CD4-positive, alpha-beta T cell (primary cell): ENCODE measurements around the gene SH3BGRL2. TPM values are rescaled to one million over a fixed set of nuclear protein-coding genes. Genes with fewer than 3 reads are reported as not detected.

Source experiments
- ATAC-seq: fragments of 200-7000 bp; cut with Tn5 transposase; one replicate; pipeline ENCODE4 v1.10.0; 2022; ENCODE audit warnings: mild to moderate bottlenecking; ENCODE audit not compliant: poor library complexity
- CTCF ChIA-PET: fragments of 350-600 bp; sonication (Branson Sonifier 250); formaldehyde crosslinking; loops from one replicate; lab custom pipeline; 2021; ENCODE audit warnings: antibody characterized with exemption, inconsistent platforms; lab: Charles Lee
- POLR2A ChIA-PET: fragments of 350-600 bp; sonication (Branson Sonifier 250); formaldehyde crosslinking; loops from one replicate; lab custom pipeline; 2021; ENCODE audit warnings: antibody characterized with exemption, inconsistent platforms; lab: Charles Lee
- DNase-seq, 14 experiments: peaks; one replicate each; pipeline ENCODE4 v3.0.0-alpha.2; 2013 to 2020; ENCODE audit warnings: mixed read lengths in 2 of 14
- H3K27ac ChIP-seq, 2 donors: one replicate each; pipeline versions ENCODE4 v1.5.1 to v1.7.0; 2013; ENCODE audit warnings: low read length in 2 of 2, low read depth in 1 of 2, mild to moderate bottlenecking in 1 of 2
- H3K27me3 ChIP-seq, 2 experiments: 1 replicate in 1 of 2; 2 replicates in 1 of 2; pipeline versions ENCODE4 v1.6.1 to v1.7.0; 2013; ENCODE audit warnings: low read length in 2 of 2, control low read depth in 1 of 2, mild to moderate bottlenecking in 1 of 2, moderate library complexity in 1 of 2; ENCODE audit not compliant: insufficient read depth in 2 of 2, control insufficient read depth in 1 of 2
- H3K36me3 ChIP-seq: one replicate; pipeline ENCODE4 v1.6.1; 2013; ENCODE audit warnings: low read length, control low read depth; ENCODE audit not compliant: insufficient read depth
- H3K4me1 ChIP-seq: one replicate; pipeline ENCODE4 v1.6.1; 2013; ENCODE audit warnings: low read length, control low read depth; ENCODE audit not compliant: insufficient read depth
- H3K4me3 ChIP-seq: one replicate; pipeline ENCODE4 v1.5.1; 2013; ENCODE audit warnings: mild to moderate bottlenecking, low read length, moderate library complexity
- H3K9me3 ChIP-seq, 2 experiments: 1 replicate in 1 of 2; 2 replicates in 1 of 2; pipeline versions ENCODE4 v1.6.1 to v1.7.0; 2013; ENCODE audit warnings: low read length in 2 of 2, mild to moderate bottlenecking in 2 of 2, control low read depth in 1 of 2, moderate library complexity in 1 of 2; ENCODE audit not compliant: control insufficient read depth in 1 of 2, insufficient read depth in 1 of 2
- H3K27ac Mint-ChIP-seq: one replicate; pipeline ENCODE4 v1.8.0; 2020; ENCODE audit warnings: mixed read lengths
- H3K27me3 Mint-ChIP-seq: one replicate; pipeline ENCODE4 v1.8.0; 2021; ENCODE audit warnings: mixed read lengths
- H3K36me3 Mint-ChIP-seq: one replicate; pipeline ENCODE4 v1.8.0; 2021; ENCODE audit warnings: low read depth, mixed read lengths
- H3K4me1 Mint-ChIP-seq: one replicate; pipeline ENCODE4 v1.8.0; 2021; ENCODE audit warnings: low read depth, mixed read lengths
- H3K4me3 Mint-ChIP-seq: one replicate; pipeline ENCODE4 v1.8.0; 2020; ENCODE audit warnings: mild to moderate bottlenecking, mixed read lengths
- H3K9me3 Mint-ChIP-seq: one replicate; pipeline ENCODE4 v1.8.0; 2020; ENCODE audit warnings: mixed read lengths
- intact Hi-C, 2 experiments: fragments of 100-400 bp; cut with DNase I in 1 of 2; cut with micrococcal nuclease in 1 of 2; formaldehyde crosslinking; loops; one replicate each; pipeline versions ENCODE4 v1.15.1 to v1.9.0; 2023 to 2025; cut with DNase I, micrococcal nuclease
- total RNA-seq, 174 experiments: library from RNA in 2 of 174; stranded (reverse) in 2 of 174; gene quantifications; one replicate each; pipeline ENCODE4 v1.2.3 and lab custom pipeline; 2021 to 2026
- TF ChIP-seq, protein P1 (sequence below): fragments of 200-600 bp; IDR thresholded peaks from one replicate; pipeline ENCODE4 v1.8.0; 2022; ENCODE audit warnings: antibody characterized with exemption, mild to moderate bottlenecking

SH3BGRL2 gene
- total RNA-seq, 2 experiments from 2014 or later: 0.25 to 0.38 TPM

DNA sequence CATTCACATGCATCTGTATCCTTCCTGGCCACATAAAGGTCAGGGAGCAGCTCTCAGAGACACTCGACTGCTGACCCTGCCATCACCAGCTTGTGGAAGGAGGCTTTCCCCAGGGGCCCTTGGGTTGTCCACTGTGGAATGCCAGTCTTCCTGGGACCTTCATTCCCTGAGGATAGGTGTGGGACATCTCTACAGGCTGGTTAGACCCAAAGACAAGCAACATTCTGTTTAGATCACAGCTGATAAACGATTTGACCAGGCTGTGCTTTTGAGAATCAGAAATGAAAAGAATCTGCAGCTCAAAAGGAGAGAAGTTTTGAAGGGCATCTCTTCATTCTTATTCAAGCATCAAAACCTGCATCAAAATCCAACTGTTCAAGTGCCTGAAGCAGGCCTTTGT is 18.2 kb upstream of the SH3BGRL2 start:
- Mint-ChIP-seq H3K27me3 (peaks cover 4% of the 10 kb centered on the region), H3K36me3 (no peaks in the 10 kb centered on the region), H3K4me3 (no peak overlapping the region), H3K4me1 (no peaks in the 10 kb centered on the region), H3K27ac (no peak overlapping the region), H3K9me3 (no peaks in the 10 kb centered on the region)
- no peaks in the 10 kb centered on the region for H3K4me1 ChIP-seq
- DNase-seq: no peak
- H3K9me3 ChIP-seq: no peaks in the 10 kb centered on the region
- no peaks in the 10 kb centered on the region for H3K36me3 ChIP-seq
- peaks cover 0 to 8% of the 10 kb centered on the region in 2 experiments for H3K27me3 ChIP-seq
- intact Hi-C loops: no loop called here
- CTCF ChIA-PET: no interaction called here
- no peak for ATAC-seq
- no peak overlapping the region for H3K4me3 ChIP-seq
- TF ChIP-seq, protein P1, sequence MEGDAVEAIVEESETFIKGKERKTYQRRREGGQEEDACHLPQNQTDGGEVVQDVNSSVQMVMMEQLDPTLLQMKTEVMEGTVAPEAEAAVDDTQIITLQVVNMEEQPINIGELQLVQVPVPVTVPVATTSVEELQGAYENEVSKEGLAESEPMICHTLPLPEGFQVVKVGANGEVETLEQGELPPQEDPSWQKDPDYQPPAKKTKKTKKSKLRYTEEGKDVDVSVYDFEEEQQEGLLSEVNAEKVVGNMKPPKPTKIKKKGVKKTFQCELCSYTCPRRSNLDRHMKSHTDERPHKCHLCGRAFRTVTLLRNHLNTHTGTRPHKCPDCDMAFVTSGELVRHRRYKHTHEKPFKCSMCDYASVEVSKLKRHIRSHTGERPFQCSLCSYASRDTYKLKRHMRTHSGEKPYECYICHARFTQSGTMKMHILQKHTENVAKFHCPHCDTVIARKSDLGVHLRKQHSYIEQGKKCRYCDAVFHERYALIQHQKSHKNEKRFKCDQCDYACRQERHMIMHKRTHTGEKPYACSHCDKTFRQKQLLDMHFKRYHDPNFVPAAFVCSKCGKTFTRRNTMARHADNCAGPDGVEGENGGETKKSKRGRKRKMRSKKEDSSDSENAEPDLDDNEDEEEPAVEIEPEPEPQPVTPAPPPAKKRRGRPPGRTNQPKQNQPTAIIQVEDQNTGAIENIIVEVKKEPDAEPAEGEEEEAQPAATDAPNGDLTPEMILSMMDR: no peak
- H3K27ac ChIP-seq: no peak overlapping the region
- POLR2A ChIA-PET: no interaction called here

DNA sequence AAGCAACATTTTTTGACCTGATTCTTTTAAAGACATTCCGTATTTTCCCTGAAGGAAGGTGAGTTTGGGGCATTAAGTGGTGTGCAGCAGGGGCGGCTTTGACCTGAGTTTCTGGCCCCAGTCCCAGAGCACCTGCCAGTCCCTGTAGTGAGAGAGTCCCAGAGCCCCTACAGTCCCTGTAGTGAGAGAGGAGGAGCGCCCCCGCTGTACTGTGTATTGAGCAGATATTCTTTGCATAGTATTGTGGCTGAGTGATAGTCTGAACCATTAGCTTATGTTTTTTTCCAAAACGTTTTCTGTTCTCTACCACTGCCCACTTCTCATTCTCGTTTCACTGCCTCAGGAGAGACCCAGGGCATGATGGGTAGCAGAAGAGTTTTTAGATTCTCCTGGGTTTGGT is 17.2 kb upstream of the SH3BGRL2 start:
- Mint-ChIP-seq H3K9me3 (no peaks in the 10 kb centered on the region), H3K4me3 (no peak overlapping the region), H3K27me3 (peaks cover 5% of the 10 kb centered on the region), H3K4me1 (no peaks in the 10 kb centered on the region), H3K36me3 (no peaks in the 10 kb centered on the region), H3K27ac (no peak overlapping the region)
- Histone ChIP-seq H3K36me3 (no peaks in the 10 kb centered on the region), H3K27me3 (peaks cover 0 to 8% of the 10 kb centered on the region in 2 experiments), H3K9me3 (peaks cover 0 to 3% of the 10 kb centered on the region in 2 experiments), H3K4me1 (no peaks in the 10 kb centered on the region), H3K27ac (no peak overlapping the region), H3K4me3 (no peak overlapping the region)
- TF ChIP-seq, protein P1: no peak
- CTCF ChIA-PET: no interaction called here
- POLR2A ChIA-PET: no interaction called here
- ATAC-seq (no peak), DNase-seq (no peak)
- intact Hi-C loops: no loop called here

DNA sequence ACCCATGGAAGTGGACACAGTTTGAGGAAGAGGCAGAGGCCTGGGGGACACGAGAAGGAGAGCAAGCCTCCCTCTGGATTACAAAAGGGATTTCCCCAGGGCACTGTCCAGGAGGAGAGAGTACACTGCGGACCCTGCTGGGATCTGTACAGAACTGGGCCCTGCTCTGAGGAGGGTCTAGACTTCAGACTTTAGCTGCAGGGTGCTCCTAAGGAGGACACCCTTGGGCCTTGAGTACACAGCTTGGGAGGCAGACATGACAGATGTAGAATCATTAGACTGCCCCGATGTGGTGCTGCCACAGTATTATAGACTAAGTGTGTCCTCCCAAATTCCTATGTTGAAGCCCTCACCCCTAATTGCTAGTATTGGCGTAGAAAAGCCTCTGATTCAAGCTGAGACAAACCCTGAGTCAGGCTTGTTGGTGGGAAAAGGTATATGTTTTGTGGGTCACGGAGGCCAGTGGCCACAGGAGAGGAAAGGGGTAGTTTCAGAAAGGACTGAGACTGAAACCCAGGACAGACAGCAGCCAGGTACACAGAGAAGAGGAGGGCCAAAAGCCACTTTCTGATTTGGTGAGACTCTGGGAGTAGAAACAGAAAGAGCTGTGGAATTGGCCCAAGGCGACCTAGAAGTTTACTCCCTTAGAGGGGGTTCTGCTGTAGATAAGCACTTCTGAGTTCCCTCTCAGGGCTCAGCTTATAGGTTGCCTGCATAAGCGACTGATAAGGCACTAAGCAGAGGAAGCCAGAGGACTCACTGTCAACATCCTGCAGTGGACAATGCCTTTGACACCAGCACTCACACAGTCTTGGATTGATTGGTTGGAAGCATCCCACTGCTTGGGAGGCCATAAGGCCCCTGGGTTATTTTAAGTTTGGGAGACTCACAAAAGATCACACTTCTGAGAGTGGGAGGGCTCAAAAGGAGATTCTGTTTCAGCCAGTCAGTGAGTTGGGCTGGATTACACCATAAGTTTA is 16.5 kb upstream of the SH3BGRL2 start:
- Mint-ChIP-seq H3K4me3 (no peak overlapping the region), H3K36me3 (no peaks in the 10 kb centered on the region), H3K4me1 (no peaks in the 10 kb centered on the region), H3K27ac (no peak overlapping the region), H3K9me3 (no peaks in the 10 kb centered on the region), H3K27me3 (peaks cover 10% of the 10 kb centered on the region)
- CTCF ChIA-PET: no interaction called here
- Histone ChIP-seq H3K27me3 (peaks cover 0 to 8% of the 10 kb centered on the region in 2 experiments), H3K4me1 (no peaks in the 10 kb centered on the region), H3K9me3 (peaks cover 0 to 3% of the 10 kb centered on the region in 2 experiments), H3K27ac (no peak overlapping the region), H3K36me3 (no peaks in the 10 kb centered on the region), H3K4me3 (no peak overlapping the region)
- no peak for DNase-seq
- ATAC-seq: no peak
- intact Hi-C loops: no loop called here
- TF ChIP-seq, protein P1: no peak
- POLR2A ChIA-PET: no interaction called here
